Sigmoid colon (tissue), 4 donors: ENCODE data around the gene DCTN1.

Experiments used
- EP300 ChIP-seq, 4 donors: sonication (generic); formaldehyde crosslinking; IDR thresholded peaks; one replicate each; pipeline ENCODE4 v1.6.1; 2017; ENCODE audit warnings: antibody characterized with exemption in 4 of 4
- POLR2A ChIP-seq, 2 donors: fragments of 450-650 bp; IDR thresholded peaks; one replicate each; pipeline ENCODE4 v1.6.1; 2016; ENCODE audit warnings: antibody characterized with exemption in 2 of 2, mild to moderate bottlenecking in 2 of 2, moderate library complexity in 2 of 2
- POLR2AphosphoS5 ChIP-seq, 4 donors: sonication (generic); formaldehyde crosslinking; IDR thresholded peaks; one replicate each; pipeline ENCODE4 v1.6.1; 2017; ENCODE audit warnings: antibody characterized with exemption in 4 of 4
- TF ChIP-seq, protein P1 (sequence below), 4 experiments: fragments of 450-650 bp in 3 of 4; fragments of 200-600 bp in 1 of 4; IDR thresholded peaks; one replicate each; pipeline ENCODE4 v1.5.1; 2016 to 2019; ENCODE audit warnings: antibody characterized with exemption in 4 of 4, mild to moderate bottlenecking in 3 of 4, moderate library complexity in 2 of 4

GRCh38 chr2:74334931-74335333 is 45.2 kb downstream of the DCTN1 start:
- TF ChIP-seq, protein P1, sequence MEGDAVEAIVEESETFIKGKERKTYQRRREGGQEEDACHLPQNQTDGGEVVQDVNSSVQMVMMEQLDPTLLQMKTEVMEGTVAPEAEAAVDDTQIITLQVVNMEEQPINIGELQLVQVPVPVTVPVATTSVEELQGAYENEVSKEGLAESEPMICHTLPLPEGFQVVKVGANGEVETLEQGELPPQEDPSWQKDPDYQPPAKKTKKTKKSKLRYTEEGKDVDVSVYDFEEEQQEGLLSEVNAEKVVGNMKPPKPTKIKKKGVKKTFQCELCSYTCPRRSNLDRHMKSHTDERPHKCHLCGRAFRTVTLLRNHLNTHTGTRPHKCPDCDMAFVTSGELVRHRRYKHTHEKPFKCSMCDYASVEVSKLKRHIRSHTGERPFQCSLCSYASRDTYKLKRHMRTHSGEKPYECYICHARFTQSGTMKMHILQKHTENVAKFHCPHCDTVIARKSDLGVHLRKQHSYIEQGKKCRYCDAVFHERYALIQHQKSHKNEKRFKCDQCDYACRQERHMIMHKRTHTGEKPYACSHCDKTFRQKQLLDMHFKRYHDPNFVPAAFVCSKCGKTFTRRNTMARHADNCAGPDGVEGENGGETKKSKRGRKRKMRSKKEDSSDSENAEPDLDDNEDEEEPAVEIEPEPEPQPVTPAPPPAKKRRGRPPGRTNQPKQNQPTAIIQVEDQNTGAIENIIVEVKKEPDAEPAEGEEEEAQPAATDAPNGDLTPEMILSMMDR (IDR thresholded peaks at IDR 0.05): peak; percentile 41 to 96 (median 76)
- TF ChIP-seq POLR2A (IDR thresholded peaks at IDR 0.05) (no peak), POLR2AphosphoS5 (IDR thresholded peaks at IDR 0.05) (no peak), EP300 (IDR thresholded peaks at IDR 0.05) (no peak)
